DND-41 (cell line): Measurements from ENCODE around the gene SMARCD1.

Experiments used
- ATAC-seq: fragments of 200-7000 bp; cut with Tn5 transposase; 3 replicates; pipeline ENCODE4 v1.9.1; 2021; ENCODE audit warnings: low read depth; ENCODE audit not compliant: insufficient read depth
- DNase-seq: peaks from one replicate; pipeline ENCODE4 v3.0.0-alpha.2; 2020
- H2AFZ ChIP-seq: 2 replicates; pipeline ENCODE4 v1.6.0; 2012; ENCODE audit warnings: low read depth, low read length
- H3K27ac ChIP-seq: 2 replicates; pipeline ENCODE4 v1.5.1; 2012; ENCODE audit warnings: low read length, inconsistent platforms
- H3K27me3 ChIP-seq: fragments of 200-600 bp; sonication (generic); 2 replicates; pipeline ENCODE4 v1.6.0; 2012; ENCODE audit warnings: low read length, mild to moderate bottlenecking, inconsistent platforms; ENCODE audit not compliant: insufficient read depth, poor library complexity
- H3K36me3 ChIP-seq: 2 replicates; pipeline ENCODE4 v1.5.1; 2012; ENCODE audit warnings: low read length, inconsistent platforms; ENCODE audit not compliant: insufficient read depth
- H3K4me1 ChIP-seq: 2 replicates; pipeline ENCODE4 v1.5.1; 2012; ENCODE audit warnings: mild to moderate bottlenecking, low read length; ENCODE audit not compliant: insufficient read depth
- H3K4me2 ChIP-seq: 2 replicates; pipeline ENCODE4 v1.6.0; 2012; ENCODE audit warnings: mild to moderate bottlenecking, moderate library complexity, low read length, inconsistent platforms; ENCODE audit not compliant: insufficient read depth
- H3K4me3 ChIP-seq, 2 experiments: fragments of 200-600 bp in 1 of 2; shearing (Covaris generic) in 1 of 2; 2 replicates each; pipeline ENCODE4 v1.5.1; 2012 to 2016; ENCODE audit warnings: inconsistent platforms in 2 of 2, low read length in 2 of 2, mild to moderate bottlenecking in 2 of 2, low read depth in 1 of 2, moderate library complexity in 1 of 2
- H3K79me2 ChIP-seq: 2 replicates; pipeline ENCODE4 v1.6.0; 2012; ENCODE audit warnings: low read length, inconsistent platforms; ENCODE audit not compliant: insufficient read depth
- H3K9ac ChIP-seq: 2 replicates; pipeline ENCODE4 v1.6.0; 2012; ENCODE audit warnings: low read depth, mild to moderate bottlenecking, inconsistent platforms, low read length, moderate library complexity
- H3K9me3 ChIP-seq: 2 replicates; pipeline ENCODE4 v1.5.1; 2012; ENCODE audit warnings: low read length, moderate library complexity, mild to moderate bottlenecking, inconsistent platforms; ENCODE audit not compliant: insufficient read depth, severe bottlenecking
- H4K20me1 ChIP-seq: 2 replicates; pipeline ENCODE4 v1.6.0; 2012; ENCODE audit warnings: low read length; ENCODE audit not compliant: insufficient read depth
- CTCF ChIP-seq: IDR thresholded peaks from 2 replicates; pipeline ENCODE4 v1.5.1; 2012; ENCODE audit warnings: borderline replicate concordance, low read length, moderate library complexity, mild to moderate bottlenecking; ENCODE audit not compliant: poor library complexity, severe bottlenecking; ENCODE audit errors: extremely low read depth
- EZH2 ChIP-seq: IDR thresholded peaks from 3 replicates; pipeline ENCODE4 v1.6.1; 2012; ENCODE audit warnings: borderline replicate concordance, low read depth, mild to moderate bottlenecking, moderate library complexity, low read length, inconsistent platforms; ENCODE audit not compliant: severe bottlenecking

The SMARCD1 gene

GRCh38 chr12:50074936-50075807 is 10.0 kb upstream of the SMARCD1 start:
- no peak overlapping the region for H3K27ac ChIP-seq
- peak overlapping the region; percentile 77 for H2AFZ ChIP-seq
- H3K36me3 ChIP-seq, result no peaks in the 10 kb centered on the region
- H3K9ac ChIP-seq, result 0 out of 2 replicates have a peak overlapping the region, but pooled peaks have one; percentile 25
- H3K4me3 ChIP-seq, result no peak overlapping the region
- peaks cover 16% of the 10 kb centered on the region for H3K4me1 ChIP-seq
- no peaks in the 10 kb centered on the region for H3K79me2 ChIP-seq
- no peaks in the 10 kb centered on the region for H3K27me3 ChIP-seq
- H4K20me1 ChIP-seq, result no peaks in the 10 kb centered on the region
- no peaks in the 10 kb centered on the region for H3K9me3 ChIP-seq
- DNase-seq (peak; percentile 81), ATAC-seq (peak; percentile 91)
- peak overlapping the region; percentile 52 for H3K4me2 ChIP-seq
- TF ChIP-seq CTCF (peak; percentile 97), EZH2 (no peak)

GRCh38 chr12:50075808-50076170 is 9.4 kb upstream of the SMARCD1 start:
- Histone ChIP-seq H3K27ac (no peak overlapping the region), H2AFZ (peak overlapping the region; percentile 77; the same call in 1 of the 2 replicates), H3K79me2 (no peaks in the 10 kb centered on the region), H3K9ac (no peak overlapping the region), H3K4me2 (no peak overlapping the region), H3K4me1 (peaks cover 10% of the 10 kb centered on the region), H4K20me1 (no peaks in the 10 kb centered on the region), H3K36me3 (no peaks in the 10 kb centered on the region), H3K27me3 (no peaks in the 10 kb centered on the region), H3K9me3 (no peaks in the 10 kb centered on the region), H3K4me3 (no peak overlapping the region)
- TF ChIP-seq EZH2 (no peak), CTCF (no peak)
- ATAC-seq, result no peak
- DNase-seq, result no peak

- Histone ChIP-seq H3K4me1 (peaks cover 7% of the 10 kb centered on the region), H3K36me3 (no peaks in the 10 kb centered on the region), H3K79me2 (no peaks in the 10 kb centered on the region), H3K27me3 (no peaks in the 10 kb centered on the region), H3K27ac (no peak overlapping the region), H3K4me2 (no peak overlapping the region), H3K9ac (no peak overlapping the region), H2AFZ (no peak overlapping the region), H4K20me1 (no peaks in the 10 kb centered on the region), H3K4me3 (no peak overlapping the region), H3K9me3 (no peaks in the 10 kb centered on the region)
- DNase-seq (no peak), ATAC-seq (no peak)
- no peak for TF ChIP-seq EZH2
- TF ChIP-seq CTCF, result no peak
Measured at GRCh38 chr12:50077099-50077498, 8.0 kb upstream of the SMARCD1 start.
